Epithelial cell of proximal tubule (primary cell): ENCODE measurements around the gene ST6GALNAC3. TPM values are rescaled to one million over a fixed set of nuclear protein-coding genes. Genes with fewer than 3 reads are reported as not detected.
"Not testable (repeated sequence)": the region's sequence is repeated elsewhere in the genome, so short reads cannot be mapped to it uniquely, and the experiment has no call there.

Experiments used
- DNase-seq: peaks from one replicate; pipeline ENCODE4 v3.0.0-alpha.2; 2011; ENCODE audit warnings: low read depth
- H3K4me3 ChIP-seq: 2 replicates; pipeline ENCODE4 v1.5.1; 2011; ENCODE audit warnings: low read depth, mild to moderate bottlenecking, low read length
- total RNA-seq: library from RNA; depleted of rRNA; stranded (reverse); fragments of >200 nt; gene quantifications from 2 replicates; pipeline ENCODE4 v1.2.3, GENCODE V29; 2015
- TF ChIP-seq, protein P1 (sequence below): conservative IDR thresholded peaks from 2 replicates; pipeline ENCODE4 v1.5.1; 2012; ENCODE audit warnings: low read depth, mild to moderate bottlenecking, low read length

The ST6GALNAC3 gene
- total RNA-seq, 1 donor from 2014 or later, result 0.75 TPM

DNA sequence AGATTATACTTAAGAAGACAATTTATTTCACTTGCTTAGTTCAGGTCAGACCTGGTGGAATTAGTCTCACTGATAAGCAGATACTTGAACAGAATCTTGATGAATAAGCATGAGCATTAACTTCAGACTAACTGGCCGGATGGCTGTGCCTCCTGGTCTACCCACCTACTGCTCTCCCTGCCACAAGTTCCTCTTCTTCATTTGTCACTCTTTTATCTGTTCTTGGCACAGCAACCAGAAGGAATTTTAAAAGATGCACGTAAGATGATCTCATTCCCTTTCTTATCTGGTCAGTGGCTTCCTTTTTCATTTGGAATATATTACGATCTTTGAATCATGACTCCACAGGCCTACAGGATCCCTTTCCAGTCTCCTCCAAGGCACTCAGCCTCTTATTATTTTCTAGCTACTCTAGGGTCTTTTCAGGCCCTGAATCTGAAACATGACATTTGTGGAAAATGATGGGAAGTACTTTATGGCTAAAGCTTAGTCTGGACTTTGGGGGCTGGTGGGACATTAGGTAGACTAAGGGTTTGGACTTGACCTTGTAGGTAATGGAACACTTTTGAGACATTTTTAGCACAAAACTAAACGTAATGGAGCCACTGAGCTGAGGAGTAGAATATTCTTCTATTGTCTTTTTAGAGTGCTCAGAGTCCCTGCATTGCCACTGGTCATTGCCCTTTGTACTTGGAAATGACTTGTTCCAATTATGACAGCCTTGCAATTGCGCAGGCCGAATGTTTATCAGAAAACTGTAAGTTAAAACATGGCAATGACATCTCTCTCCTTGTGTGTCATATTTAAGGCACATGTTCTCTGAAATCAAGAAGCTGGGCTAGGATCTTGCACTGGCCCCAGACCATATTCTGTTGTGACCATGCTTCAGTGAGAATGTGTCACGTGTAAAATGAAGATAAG is 16.0 kb downstream of the ST6GALNAC3 start:
- H3K4me3 ChIP-seq, result no peak overlapping the region
- no peak for DNase-seq
- TF ChIP-seq, protein P1, sequence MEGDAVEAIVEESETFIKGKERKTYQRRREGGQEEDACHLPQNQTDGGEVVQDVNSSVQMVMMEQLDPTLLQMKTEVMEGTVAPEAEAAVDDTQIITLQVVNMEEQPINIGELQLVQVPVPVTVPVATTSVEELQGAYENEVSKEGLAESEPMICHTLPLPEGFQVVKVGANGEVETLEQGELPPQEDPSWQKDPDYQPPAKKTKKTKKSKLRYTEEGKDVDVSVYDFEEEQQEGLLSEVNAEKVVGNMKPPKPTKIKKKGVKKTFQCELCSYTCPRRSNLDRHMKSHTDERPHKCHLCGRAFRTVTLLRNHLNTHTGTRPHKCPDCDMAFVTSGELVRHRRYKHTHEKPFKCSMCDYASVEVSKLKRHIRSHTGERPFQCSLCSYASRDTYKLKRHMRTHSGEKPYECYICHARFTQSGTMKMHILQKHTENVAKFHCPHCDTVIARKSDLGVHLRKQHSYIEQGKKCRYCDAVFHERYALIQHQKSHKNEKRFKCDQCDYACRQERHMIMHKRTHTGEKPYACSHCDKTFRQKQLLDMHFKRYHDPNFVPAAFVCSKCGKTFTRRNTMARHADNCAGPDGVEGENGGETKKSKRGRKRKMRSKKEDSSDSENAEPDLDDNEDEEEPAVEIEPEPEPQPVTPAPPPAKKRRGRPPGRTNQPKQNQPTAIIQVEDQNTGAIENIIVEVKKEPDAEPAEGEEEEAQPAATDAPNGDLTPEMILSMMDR, result no peak

- TF ChIP-seq, protein P1, result no peak
- H3K4me3 ChIP-seq, result no peak overlapping the region
- no peak for DNase-seq
Observed at GRCh38 chr1:76092812-76093211, 18.3 kb downstream of the ST6GALNAC3 start.

GRCh38 chr1:76093522-76094312 is 19.2 kb downstream of the ST6GALNAC3 start:
- TF ChIP-seq, protein P1, result no peak
- DNase-seq, result no peak
- no peak overlapping the region for H3K4me3 ChIP-seq

GRCh38 chr1:76095802-76096201 is 21.3 kb downstream of the ST6GALNAC3 start:
- TF ChIP-seq, protein P1, result no peak
- DNase-seq, result no peak
- H3K4me3 ChIP-seq, result no peak overlapping the region

DNA sequence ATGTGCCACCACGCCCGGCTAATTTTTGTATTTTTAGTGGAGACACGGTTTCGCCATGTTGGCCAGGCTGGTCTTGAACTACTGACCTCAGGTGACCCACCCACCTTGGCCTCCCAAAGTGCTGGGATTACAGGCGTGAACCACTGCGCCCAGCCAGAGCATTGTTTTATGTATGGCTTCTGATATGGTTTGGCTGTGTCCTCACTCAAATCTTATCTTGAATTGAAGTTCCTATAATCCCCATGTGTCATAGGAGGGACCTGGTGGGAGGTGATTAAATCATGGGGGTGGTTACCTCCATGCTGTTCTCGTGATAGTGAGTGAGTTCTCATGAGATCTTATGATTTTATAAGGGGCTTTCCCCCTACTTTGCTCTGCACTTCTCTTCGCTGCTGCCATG is 22.5 kb downstream of the ST6GALNAC3 start:
- not testable (repeated sequence) for DNase-seq, H3K4me3 ChIP-seq

GRCh38 chr1:76098845-76099244 is 24.3 kb downstream of the ST6GALNAC3 start:
- no peak for DNase-seq
- TF ChIP-seq, protein P1, result no peak
- no peak overlapping the region for H3K4me3 ChIP-seq

DNA sequence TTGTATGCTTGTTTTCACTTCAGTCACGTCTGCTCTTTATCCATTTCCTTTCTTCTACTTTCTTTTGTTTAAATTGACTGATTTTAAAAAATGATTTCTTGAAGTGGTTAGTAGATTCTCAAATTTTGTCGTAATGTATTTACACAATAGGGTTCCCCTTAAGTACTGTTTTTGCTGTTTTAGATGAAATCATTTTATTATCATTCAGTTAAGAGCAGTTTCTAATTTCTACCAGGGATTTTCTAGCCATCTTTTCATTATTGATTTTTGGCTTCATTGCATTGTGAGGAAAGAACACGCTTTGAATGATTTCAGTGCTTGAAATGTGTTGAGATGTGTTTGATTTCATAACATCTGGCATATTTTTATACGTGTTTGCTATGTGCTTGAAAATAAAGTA is 27.0 kb downstream of the ST6GALNAC3 start:
- TF ChIP-seq, protein P1, result no peak
- no peak for DNase-seq
- no peak overlapping the region for H3K4me3 ChIP-seq
